Ramos (cell line): ENCODE results near the gene KEAP1.
"Not testable (repeated sequence)": the region's sequence is repeated elsewhere in the genome, so short reads cannot be mapped to it uniquely, and the experiment has no call there.

Experiments
- in situ Hi-C: fragments of 300-500 bp; cut with MboI; formaldehyde crosslinking; loops from one replicate; pipeline ENCODE4 v1.14.3; 2022; ENCODE audit warnings: low sequenced_read_pairs; ENCODE audit not compliant: unreplicated experiment

Gene KEAP1

DNA sequence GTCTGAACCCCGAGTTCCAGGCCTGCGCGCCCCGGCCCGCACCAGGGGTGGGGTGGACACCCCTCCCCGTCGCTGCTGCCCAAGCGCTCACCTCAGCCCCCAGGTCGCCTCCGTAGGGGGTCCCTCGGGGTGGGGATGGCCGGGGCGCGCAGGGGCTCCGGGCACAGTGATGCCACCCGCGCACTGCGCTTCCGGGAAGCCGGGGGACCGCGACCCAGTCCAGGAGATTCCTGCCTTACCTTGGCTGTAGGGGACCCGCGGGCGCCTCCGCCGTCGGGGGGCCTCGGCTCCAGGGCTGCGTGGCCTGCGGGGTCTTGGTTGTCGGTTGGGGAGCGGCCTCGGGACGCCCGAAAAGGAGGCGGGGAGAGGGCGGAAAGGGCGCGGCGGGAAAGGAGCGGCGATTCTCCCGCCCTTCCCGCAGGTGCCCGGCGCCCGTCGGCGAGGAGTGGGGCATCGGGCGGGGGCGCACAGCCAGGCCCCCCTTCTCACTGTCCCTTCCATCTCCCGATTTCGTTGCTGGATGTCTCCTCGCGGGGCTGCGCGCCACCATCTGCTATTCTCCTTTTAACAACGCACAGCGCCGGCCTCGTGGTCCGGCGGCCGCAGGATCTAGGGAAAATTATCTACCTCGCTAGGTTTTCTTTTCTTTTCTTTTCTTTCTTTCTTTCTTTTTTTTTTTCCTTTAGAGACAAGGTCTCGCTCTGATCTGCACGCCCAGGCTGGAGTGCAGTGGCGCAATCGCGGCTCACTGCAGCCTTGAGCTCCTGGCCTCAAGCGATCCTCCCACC, at the start of gene KEAP1:
TSS of gene KEAP1 (minus strand) at position 355 of the 788 bp plus-strand sequence. CDS start 3,323 bp downstream, outside the sequence.
- in situ Hi-C loops = no loop called here

DNA sequence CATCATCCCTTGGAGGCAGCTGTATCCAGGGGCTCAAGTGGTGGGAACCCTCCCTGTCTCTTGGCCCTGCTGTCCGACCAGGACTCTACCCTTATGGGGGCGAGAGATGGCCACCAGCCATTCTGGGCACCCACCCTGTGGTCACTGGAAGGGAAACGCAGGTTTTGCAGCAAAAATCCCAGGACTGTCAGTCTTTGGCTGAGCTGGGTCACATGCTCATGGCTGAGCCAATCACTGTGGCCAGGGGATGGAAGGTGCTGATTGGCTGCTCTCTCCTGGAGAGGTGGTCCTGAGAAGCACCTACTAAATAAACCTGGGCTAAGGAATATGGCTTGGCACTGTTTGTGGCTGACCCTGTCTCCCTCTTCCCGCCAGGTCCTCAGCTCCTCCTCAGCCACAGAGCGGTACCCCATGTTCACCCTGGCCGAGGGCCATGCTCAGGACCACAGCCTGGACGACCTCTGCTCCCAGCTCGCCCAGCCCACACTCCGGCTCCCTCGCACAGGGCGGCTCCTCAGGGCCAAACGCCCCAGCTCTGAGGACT, 49.4 kb upstream of the KEAP1 start:
- in situ Hi-C loops = no loop called here

DNA sequence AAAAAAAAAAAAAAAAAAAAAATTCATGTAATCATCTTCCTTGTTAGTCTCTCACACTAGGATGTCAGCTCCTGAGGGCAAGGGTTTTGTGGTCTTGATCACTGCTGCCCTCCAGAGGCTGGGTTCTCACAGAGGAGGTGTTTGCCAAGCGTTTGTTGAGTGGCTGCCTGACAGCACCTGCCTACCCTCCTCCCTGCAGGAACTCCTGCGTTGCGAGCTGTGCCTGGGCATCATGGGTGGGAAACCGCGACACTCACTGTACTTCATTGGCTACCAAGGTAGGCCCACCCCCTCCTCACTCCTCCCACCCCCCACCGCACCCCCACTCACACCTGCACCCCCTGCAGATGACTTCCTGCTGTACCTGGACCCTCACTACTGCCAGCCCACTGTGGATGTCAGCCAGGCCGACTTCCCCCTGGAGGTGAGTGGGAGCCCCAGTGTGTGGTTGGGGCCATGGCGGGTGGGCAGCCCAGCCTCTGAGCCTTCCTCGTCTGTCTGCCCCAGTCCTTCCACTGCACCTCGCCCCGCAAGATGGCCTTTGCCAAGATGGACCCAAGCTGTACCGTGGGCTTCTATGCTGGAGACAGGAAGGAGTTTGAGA, 48.6 kb upstream of the KEAP1 start:
- in situ Hi-C loops = no loop called here

DNA sequence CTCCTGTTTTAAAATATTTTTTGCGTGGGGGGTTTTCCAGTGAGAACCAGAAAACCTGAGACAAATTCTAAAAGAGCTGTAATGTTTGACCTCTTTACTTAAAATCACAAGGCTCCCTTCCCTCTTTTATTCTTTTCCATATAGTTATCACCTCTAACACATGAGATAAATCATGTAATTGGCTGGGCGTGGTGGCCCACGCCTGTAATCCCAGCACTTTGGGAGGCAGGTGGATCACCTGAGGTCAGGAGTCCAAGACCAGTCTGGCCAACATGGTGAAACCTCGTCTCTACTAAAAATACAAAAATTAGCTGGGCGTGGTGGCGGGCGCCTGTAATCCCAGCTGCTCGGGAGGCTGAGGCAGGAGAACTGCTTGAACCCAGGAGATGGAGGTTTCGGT, 47.9 kb upstream of the KEAP1 start:
- in situ Hi-C loops = not testable (repeated sequence)

DNA sequence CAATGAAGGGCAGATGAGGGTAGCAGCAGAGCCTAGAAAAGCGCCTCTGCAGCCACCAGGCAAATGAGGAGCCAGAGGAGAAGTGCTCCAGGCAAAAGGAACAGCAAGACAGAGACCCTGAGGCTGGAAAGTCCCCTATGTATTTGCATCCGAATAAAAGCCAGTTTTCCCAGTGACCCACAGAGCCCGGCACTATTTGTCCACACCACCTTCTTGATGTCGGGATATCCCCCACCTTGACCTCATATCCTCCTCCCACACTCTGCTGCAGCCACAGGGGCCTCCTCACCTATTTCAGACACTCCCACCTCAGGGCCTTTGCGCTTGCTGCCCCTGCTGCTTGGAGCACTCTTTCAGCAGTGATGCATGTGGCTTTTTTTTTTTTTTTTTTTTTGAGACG, 47.2 kb upstream of the KEAP1 start:
- in situ Hi-C loops = no loop called here

DNA sequence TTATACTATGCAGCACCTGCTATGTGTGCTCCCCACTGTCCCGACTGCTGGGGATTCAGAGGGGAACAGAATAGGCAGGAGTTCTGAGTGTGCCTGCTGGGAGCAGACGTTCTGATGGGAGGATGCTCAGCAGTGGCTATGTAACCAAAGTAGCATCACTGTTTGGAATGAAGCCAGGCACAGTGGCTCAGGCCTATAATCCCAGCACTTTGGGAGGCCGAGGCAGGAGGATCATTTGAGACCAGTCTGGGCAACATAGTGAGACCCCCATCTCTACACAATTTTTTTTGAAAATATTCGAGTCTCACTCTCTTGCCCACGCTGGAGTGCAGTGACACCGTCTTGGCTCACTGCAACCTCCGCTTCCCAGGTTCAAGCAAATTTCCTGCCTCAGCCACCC, 46.6 kb upstream of the KEAP1 start:
- in situ Hi-C loops = no loop called here

DNA sequence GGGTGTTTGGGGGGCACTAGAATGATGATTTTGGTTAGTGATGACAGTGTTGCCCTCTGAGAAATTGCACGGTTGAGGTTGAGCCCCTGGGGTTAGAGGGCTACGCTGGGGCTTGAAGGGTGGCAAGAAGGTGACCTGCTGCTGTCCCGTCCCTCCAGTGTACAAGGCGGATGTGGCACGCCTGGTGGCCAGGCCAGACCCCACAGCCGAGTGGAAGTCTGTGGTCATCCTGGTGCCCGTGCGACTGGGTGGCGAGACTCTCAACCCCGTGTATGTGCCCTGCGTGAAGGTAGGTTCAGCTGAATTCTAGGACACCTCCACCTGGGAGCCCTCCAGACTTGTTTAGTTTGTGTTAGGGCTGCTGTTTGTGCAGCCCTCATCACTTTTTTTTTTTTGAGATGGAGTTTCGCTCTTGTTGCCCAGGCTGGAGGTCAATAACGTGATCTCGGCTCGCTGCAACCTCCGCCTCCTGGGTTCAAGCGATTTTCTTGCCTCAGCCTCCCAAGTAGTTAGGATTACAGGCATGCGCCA, 45.7 kb upstream of the KEAP1 start:
- in situ Hi-C loops = no loop called here

DNA sequence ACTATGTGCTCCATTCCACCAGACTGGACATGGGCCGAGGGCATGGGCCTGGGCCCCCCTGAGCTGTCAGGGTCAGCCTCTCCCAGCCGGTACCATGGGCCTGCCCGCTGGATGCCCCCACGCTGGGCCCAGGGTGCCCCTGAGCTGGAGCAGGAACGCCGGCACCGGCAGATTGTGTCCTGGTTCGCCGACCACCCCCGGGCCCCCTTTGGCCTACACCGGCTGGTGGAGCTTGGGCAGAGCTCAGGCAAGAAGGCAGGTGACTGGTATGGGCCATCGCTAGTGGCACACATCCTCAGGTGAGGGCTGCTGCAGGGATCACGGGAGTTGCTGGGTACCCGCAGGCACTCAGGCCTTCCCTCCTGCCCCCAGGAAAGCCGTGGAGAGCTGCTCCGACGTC, 43.7 kb upstream of the KEAP1 start:
- in situ Hi-C loops = no loop called here

DNA sequence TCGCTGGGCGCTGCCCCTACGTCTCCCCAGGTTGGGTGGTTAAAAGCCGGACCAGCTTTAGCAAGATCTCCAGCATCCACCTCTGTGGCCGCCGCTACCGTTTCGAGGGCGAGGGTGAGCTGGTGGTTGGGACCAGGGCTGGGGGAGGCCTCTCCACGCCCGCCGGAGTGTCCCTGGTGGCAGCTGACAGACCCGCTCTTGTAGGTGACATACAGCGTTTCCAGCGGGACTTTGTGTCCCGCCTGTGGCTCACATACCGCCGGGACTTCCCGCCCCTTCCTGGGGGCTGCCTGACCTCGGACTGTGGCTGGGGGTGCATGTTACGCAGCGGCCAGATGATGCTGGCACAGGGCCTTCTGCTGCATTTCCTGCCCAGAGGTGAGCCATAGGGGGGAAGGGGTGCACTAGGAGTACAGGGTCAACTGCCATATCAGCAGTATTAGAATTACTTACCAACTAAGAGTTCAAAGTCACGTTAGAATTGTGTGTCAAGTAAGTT, 41.6 kb upstream of the KEAP1 start:
- in situ Hi-C loops = no loop called here

DNA sequence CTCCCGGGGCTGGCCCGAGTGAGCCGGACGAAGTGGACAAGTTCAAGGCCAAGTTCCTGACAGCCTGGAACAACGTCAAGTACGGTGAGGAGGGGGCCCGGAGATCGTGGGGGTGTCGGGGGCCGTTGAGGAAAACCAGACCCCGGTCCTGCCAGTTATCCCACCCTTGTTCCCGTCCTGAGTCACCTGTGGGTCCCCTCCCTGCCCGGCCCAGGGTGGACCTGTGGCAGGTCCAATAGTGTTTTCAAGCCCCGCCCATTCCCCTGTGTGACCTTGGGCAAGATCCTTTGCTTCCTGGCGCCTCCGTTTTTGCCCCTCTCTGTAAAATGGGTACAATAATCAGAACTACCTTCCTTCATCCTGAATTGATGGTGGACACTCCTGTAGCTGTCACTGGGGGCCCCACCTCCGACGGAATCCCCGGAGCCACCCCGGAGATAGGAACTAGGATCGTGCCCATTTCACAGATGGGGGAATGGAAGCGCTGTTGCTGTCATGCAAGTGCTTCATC, 41.1 kb upstream of the KEAP1 start:
- in situ Hi-C loops = no loop called here

DNA sequence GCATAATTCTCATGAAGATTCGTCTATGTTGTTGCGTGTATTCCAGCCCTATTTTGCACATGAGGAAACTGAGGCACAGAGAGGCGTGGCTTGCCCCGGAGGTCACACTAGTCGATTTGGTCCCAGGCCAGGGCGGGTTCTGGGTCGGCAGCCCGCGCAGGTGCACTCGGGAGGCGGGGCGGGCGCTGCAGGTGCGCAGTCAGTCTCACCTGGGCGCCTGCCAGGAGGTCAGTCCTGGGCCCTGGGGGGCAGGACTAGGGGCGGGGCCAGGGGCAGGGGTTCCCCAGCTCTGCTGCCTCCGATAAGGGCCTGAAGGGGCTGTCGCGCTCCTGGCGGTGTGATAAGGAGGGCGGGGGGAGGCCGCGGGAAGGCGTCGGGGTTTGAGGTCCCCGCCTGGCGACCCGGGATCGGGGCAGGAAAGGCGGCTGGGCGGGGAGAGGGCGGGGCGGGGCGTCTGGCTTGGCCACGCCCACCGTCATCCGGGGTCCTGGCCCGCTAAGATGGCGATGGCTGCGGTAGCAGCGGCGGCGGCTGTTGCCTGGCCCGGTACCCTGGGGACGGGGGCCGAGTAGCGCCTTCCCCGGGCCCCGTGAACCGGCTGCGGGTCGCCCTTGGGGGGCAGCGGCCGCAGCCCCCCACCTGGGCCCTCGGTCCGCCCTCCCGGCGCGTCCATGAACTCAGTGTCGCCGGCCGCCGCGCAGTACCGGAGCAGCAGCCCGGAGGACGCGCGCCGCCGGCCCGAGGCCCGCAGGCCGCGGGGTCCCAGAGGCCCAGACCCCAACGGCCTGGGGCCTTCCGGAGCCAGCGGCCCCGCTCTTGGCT, 40.5 kb upstream of the KEAP1 start, which contains the start of gene ATG4D:
TSS of gene ATG4D (plus strand) at position 485 of the 822 bp plus-strand sequence. CDS start at position 672, 187 bp downstream.
- in situ Hi-C loops = no loop called here

DNA sequence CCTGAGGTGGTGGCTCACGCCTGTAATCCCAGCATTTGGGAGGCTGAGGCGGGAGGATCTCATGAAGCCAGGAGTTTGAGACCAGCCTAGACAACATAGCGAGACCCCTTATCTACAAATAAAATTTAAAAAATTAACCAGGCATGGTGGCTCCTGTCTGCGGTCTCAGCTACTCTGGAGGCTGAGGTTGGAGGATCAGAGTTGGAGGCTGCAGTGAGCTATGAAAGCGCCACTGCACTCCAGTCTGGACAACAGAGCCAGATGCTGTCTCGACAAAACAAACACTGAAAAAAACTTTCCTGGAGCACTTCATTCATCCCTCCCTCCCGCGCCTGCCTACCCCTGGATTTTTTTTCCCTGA, 39.9 kb upstream of the KEAP1 start:
- in situ Hi-C loops = no loop called here

DNA sequence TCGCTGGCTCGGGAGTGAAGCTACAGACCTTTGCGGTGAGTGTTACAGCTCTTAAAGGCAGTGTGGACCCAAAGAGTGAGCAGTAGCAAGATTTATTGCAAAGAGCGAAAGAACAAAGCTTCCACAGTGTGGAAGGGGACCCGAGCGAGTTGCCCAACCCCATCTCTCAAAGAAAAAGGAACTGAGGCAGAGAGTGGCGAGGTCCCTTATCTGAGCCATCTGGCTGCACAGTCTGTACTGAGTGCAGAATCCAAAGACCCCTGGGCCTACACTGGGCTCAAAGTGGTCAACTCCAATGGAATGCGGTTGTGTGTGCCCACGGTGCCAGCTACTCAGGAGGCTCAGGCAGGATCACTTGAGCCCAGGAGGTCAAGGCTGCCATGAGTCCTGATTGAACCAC, 35.9 kb upstream of the KEAP1 start:
- in situ Hi-C loops = not testable (repeated sequence)

DNA sequence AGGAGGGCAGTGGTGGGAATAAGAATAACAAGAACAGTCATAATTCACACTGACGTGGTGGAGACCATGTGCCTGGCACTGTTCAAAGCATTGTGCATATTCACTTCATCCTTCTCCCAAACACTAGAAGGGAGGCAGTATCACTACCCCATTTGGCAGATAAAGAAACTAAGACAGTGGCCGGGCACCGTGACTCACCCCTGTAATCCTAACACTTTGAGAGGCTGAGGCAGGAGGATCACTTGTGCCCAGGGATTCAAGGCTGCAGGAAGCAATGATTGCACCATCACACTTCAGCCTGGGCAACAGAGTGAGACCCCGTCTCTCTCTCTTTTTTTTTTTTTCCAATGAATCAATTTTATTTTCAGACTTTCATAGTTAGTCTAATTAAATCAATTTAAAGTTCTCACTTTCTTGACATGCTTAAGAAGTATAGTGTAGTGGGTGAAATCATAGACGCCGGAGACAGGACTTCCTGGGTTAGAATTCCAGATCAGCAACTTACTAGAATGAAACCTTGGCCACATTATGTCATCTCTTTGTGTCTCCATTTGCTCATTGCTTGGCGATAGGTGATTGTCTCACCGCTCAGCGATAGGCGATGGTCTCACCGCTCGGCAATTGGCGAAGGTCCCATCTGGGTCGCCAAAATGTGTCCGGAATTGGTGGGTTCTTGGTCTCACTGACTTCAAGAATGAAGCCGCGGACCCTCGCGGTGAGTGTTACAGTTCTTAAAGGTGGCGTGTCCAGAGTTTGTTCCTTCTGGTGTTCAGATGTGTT, 35.2 kb upstream of the KEAP1 start:
- in situ Hi-C loops = no loop called here

DNA sequence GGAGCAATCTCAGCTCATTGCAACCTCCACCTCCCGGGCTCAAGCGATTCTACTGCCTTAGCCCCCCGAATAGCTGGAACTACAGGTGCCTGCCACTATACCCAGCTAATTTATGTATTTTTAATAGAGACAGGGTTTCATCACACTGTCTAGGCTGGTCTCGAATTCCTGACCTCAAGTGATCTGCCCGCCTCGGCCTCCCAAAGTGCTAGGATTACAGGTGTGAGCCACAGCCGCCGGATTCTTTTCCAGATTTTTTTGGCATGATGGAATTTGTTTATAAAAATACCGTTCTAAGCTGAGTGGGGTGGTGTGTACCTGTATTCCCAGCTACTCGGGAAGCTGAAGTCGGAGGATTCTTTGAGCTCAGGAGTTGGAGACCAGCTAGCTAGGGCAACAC, 34.5 kb upstream of the KEAP1 start:
- in situ Hi-C loops = no loop called here

DNA sequence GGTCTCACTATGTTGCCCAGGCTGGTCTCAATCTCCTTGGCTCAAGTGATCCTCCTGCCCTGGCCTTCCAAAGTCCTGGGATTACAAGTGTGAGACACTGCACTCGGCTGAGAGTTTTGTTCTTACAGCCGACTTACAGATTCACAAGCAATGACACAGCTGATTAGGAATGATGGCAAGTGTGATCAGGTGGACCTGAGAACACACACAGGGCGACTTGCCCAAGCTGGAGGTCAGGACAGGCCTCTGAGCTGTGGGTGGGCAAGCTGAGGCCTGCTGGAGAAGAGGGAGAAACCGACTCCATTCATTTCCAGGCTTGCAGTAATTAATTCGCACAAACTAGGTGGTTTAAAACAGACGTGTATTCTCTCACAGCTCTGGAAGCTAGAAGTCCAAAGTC, 32.5 kb upstream of the KEAP1 start:
- in situ Hi-C loops = no loop called here

DNA sequence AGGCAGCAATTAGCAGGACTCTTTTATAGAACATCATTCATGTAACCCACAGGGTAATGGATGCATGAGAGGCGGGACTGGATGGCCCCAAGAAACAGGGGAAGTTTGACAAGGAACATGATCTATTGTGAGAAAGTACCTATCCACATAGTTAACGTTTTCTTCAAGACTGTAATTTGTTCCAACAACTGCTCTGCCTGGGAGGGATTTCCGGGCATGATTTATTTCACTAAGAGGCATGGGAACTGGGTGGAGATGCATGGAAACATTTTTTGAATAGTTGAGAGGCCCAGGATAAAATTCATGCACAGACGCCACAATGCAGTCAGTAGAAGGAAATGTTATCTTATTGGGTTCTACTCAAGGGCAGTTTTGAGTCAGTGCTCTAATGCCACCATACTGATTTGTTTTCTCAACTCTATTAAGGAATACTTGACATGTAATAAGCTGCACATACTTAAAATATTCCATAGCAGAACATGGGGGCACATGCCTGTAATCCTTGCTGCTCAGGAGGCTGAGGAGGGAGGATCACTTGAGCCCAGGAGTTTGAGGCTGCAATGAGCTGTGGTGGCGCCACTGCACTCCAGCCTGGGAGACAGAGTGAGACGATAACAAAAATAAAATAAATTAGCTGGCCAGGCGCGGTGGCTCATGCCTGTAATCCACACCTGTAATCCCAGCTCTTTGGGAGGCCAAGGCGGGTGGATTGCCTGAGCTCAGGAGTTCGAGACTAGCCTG, 30.7 kb upstream of the KEAP1 start:
- in situ Hi-C loops = no loop called here

DNA sequence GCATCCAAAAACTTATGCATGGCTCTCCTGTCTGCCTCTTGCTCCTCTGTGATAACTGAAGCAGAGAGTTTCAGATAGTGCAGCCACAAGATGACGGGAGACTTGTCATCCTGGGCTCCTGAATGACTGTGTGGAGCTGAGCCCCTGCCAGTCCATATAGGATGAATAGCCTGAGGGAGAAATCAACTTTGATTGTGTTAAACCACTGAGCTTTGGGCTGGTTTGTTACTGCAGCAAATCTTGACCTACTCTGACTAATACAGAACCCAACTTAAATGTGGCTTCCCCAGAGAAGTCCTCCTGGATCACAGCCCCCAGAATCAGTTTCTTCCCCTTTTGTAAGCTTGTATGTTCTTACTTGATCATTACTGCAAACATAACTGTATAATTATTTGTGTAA, 29.3 kb upstream of the KEAP1 start:
- in situ Hi-C loops = no loop called here

DNA sequence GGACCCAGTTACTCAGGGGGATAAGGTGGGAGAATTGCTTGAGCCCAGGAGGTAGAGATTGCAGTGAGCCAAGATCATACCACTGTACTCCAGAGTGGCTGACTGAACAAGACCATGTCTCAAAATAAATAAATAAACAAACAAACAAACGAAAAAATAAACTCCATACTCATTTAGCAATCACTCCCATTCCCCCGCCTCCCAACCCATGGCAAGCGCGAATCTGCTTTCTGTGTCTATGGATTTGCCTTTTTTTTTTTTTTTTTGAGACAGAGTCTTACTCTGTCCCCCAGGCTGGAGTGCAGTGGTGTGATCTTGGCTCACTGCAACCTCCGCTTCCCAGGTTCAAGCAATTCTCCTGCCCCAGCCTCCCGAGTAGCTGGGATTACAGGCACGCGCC, 23.7 kb upstream of the KEAP1 start:
- in situ Hi-C loops = not testable (repeated sequence)
